ENCODE results near the gene MYCN.

GRCh38 chr2:15969214-15969613 lies 28.9 kb downstream of the MYCN start:
- TF ChIP-seq CTCF (IDR thresholded peaks at IDR 0.05) (no peak), POLR2A (IDR thresholded peaks at IDR 0.05) (no peak)
